PC-3 (cell line): ENCODE measurements around the gene DUSP18.

Experiments
- EZH2 ChIP-seq: fragments of 300-600 bp; sonication (generic); IDR thresholded peaks from one replicate; pipeline ENCODE4 v1.6.1; 2017; ENCODE audit warnings: antibody characterized with exemption, mild to moderate bottlenecking, low read length; ENCODE audit not compliant: unreplicated experiment
- TF ChIP-seq, protein P1 (sequence below): fragments of 300-600 bp; sonication (generic); conservative IDR thresholded peaks from 2 replicates; pipeline ENCODE4 v1.5.1; 2017; ENCODE audit warnings: antibody characterized with exemption, low read depth, mild to moderate bottlenecking, low read length

DNA sequence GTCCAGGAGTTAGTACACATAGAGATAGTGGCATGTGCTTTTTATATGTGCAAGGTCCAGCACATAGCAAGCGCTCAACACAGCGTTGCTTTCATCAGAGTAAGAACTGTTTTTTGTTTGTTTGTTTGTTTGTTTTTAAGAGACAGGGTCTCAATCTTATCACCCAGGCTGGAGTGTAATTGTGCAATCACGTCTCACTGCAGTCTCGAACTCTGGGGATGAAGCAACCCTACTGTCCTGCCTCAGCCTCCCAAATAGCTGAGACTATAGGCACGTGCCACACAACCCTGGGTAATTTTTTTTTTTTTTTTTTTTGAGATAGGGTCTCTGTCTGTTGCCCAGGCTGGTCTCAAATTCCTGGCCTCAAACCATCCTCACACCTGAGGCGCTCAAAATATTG is 49.9 kb downstream of the DUSP18 start:
- TF ChIP-seq, protein P1, sequence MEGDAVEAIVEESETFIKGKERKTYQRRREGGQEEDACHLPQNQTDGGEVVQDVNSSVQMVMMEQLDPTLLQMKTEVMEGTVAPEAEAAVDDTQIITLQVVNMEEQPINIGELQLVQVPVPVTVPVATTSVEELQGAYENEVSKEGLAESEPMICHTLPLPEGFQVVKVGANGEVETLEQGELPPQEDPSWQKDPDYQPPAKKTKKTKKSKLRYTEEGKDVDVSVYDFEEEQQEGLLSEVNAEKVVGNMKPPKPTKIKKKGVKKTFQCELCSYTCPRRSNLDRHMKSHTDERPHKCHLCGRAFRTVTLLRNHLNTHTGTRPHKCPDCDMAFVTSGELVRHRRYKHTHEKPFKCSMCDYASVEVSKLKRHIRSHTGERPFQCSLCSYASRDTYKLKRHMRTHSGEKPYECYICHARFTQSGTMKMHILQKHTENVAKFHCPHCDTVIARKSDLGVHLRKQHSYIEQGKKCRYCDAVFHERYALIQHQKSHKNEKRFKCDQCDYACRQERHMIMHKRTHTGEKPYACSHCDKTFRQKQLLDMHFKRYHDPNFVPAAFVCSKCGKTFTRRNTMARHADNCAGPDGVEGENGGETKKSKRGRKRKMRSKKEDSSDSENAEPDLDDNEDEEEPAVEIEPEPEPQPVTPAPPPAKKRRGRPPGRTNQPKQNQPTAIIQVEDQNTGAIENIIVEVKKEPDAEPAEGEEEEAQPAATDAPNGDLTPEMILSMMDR: no peak
- TF ChIP-seq EZH2: no peak
